Measurements from ENCODE around the gene PTH2R. TPM values are rescaled to one million over a fixed set of nuclear protein-coding genes. Genes with fewer than 3 reads are reported as not detected.

Gene PTH2R
- total and polyA plus RNA-seq, 2 of the 13 experiments (the other 11 are each of a cell fraction or from before 2014, with no cell fraction given) = 0.04 TPM; not detected in 1

DNA sequence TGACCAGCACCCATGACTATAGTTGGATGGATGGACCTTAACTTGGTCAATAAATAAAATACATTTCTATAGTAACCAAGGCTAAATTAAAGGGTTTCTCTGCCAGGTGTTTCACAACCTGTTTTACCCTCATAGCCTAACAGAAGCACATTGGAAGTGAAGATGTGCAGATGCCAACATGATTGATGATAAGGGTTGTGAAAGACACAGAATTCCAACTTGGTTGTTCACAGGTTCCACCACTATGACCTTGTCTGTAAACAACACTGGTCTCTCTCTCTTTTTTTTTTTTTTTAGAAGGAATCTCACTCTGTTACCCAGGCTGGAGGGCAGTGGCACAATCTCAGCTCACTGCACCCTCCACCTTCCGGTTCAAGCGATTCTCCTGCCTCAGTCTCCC, 37.5 kb upstream of the PTH2R start (continued):
- 0 out of 2 replicates have a peak, but pooled peaks have one; percentile 37 for TF ChIP-seq NR2F2 (IDR thresholded peaks at IDR 0.05; ENCODE audit: borderline replicate concordance, low read depth)
- no peak for TF ChIP-seq ZNF501 (CRISPR knock-in tag; IDR thresholded peaks at IDR 0.05)
- TF ChIP-seq, protein P1, sequence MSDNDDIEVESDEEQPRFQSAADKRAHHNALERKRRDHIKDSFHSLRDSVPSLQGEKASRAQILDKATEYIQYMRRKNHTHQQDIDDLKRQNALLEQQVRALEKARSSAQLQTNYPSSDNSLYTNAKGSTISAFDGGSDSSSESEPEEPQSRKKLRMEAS (IDR thresholded peaks at IDR 0.05) = no peak
- TF ChIP-seq, protein P2, sequence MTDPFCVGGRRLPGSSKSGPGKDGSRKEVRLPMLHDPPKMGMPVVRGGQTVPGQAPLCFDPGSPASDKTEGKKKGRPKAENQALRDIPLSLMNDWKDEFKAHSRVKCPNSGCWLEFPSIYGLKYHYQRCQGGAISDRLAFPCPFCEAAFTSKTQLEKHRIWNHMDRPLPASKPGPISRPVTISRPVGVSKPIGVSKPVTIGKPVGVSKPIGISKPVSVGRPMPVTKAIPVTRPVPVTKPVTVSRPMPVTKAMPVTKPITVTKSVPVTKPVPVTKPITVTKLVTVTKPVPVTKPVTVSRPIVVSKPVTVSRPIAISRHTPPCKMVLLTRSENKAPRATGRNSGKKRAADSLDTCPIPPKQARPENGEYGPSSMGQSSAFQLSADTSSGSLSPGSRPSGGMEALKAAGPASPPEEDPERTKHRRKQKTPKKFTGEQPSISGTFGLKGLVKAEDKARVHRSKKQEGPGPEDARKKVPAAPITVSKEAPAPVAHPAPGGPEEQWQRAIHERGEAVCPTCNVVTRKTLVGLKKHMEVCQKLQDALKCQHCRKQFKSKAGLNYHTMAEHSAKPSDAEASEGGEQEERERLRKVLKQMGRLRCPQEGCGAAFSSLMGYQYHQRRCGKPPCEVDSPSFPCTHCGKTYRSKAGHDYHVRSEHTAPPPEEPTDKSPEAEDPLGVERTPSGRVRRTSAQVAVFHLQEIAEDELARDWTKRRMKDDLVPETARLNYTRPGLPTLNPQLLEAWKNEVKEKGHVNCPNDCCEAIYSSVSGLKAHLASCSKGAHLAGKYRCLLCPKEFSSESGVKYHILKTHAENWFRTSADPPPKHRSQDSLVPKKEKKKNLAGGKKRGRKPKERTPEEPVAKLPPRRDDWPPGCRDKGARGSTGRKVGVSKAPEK (CRISPR knock-in tag; IDR thresholded peaks at IDR 0.05; ENCODE audit: borderline replicate concordance) = no peak
- TF ChIP-seq PITX1 (CRISPR knock-in tag; IDR thresholded peaks at IDR 0.05) = no peak
- TF ChIP-seq, protein P3, sequence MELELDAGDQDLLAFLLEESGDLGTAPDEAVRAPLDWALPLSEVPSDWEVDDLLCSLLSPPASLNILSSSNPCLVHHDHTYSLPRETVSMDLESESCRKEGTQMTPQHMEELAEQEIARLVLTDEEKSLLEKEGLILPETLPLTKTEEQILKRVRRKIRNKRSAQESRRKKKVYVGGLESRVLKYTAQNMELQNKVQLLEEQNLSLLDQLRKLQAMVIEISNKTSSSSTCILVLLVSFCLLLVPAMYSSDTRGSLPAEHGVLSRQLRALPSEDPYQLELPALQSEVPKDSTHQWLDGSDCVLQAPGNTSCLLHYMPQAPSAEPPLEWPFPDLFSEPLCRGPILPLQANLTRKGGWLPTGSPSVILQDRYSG (CRISPR knock-in tag; IDR thresholded peaks at IDR 0.05) = no peak
- TF ChIP-seq CEBPG (CRISPR knock-in tag; IDR thresholded peaks at IDR 0.05) = peak; percentile 65
- TF ChIP-seq EP300 (IDR thresholded peaks at IDR 0.05; ENCODE audit: low read depth in 2 of 2, low read length in 2 of 2) = peak in 1 of 2 experiments; percentile 70; a peak in 2 of 4 replicates
- TF ChIP-seq EP300 (CRISPR knock-in tag; IDR thresholded peaks at IDR 0.05; ENCODE audit: borderline replicate concordance) = no peak
- TF ChIP-seq RXRB (CRISPR knock-in tag; IDR thresholded peaks at IDR 0.05; ENCODE audit: borderline replicate concordance) = 0 out of 2 replicates have a peak, but pooled peaks have one; percentile 36
- TF ChIP-seq ETV5 (CRISPR knock-in tag; IDR thresholded peaks at IDR 0.05; ENCODE audit: borderline replicate concordance) = no peak
- no peak for TF ChIP-seq MXI1 (IDR thresholded peaks at IDR 0.05; ENCODE audit: borderline replicate concordance, low read depth, low read length)
- no peak for TF ChIP-seq ZNF891 (CRISPR knock-in tag; IDR thresholded peaks at IDR 0.05)
- no peak for TF ChIP-seq CENPX (CRISPR knock-in tag; IDR thresholded peaks at IDR 0.05)
- TF ChIP-seq, protein P4, sequence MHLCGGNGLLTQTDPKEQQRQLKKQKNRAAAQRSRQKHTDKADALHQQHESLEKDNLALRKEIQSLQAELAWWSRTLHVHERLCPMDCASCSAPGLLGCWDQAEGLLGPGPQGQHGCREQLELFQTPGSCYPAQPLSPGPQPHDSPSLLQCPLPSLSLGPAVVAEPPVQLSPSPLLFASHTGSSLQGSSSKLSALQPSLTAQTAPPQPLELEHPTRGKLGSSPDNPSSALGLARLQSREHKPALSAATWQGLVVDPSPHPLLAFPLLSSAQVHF (CRISPR knock-in tag; IDR thresholded peaks at IDR 0.05) = no peak
- TF ChIP-seq CEBPB (IDR thresholded peaks at IDR 0.05; ENCODE audit: borderline replicate concordance, low read depth, low read length) = peak; percentile 78
- no peak for TF ChIP-seq HIVEP1 (CRISPR knock-in tag; IDR thresholded peaks at IDR 0.05)

Data from HepG2 (cell line).